GM12801 (cell line): ENCODE results near the gene FAM222A.

Experiments
- CTCF ChIP-seq: IDR thresholded peaks from one replicate; pipeline ENCODE4 v1.5.1; 2011; ENCODE audit warnings: control low read depth; ENCODE audit not compliant: insufficient read length; ENCODE audit errors: extremely low read depth

The FAM222A gene

GRCh38 chr12:109818905-109819500 is 105.4 kb downstream of the FAM222A start:
- TF ChIP-seq CTCF, result no peak
